Astrocyte of the spinal cord (primary cell): ENCODE data around the gene ACTN2.

Experiments used
- DNase-seq: peaks from one replicate; pipeline ENCODE4 v3.0.0; 2011; ENCODE audit warnings: low read depth, low spot score
- H3K4me3 ChIP-seq: 2 replicates; pipeline ENCODE4 v1.5.1; 2011; ENCODE audit warnings: low read depth, mild to moderate bottlenecking, low read length, moderate library complexity
- CTCF ChIP-seq: IDR thresholded peaks from 2 replicates; pipeline ENCODE4 v1.5.1; 2012; ENCODE audit warnings: low read depth, mild to moderate bottlenecking, low read length, inconsistent platforms
- in situ Hi-C: cut with HindIII; loops from 2 replicates; pipeline ENCODE4 v1.10.0; 2017; ENCODE audit warnings: low sequenced_read_pairs

ACTN2 gene

GRCh38 chr1:236800623-236801022 is 114.3 kb downstream of the ACTN2 start:
- no peak overlapping the region for H3K4me3 ChIP-seq
- no peak for DNase-seq
- TF ChIP-seq CTCF: no peak
- in situ Hi-C loops: no loop called here

GRCh38 chr1:236802264-236802663 is 116.0 kb downstream of the ACTN2 start:
- no peak for TF ChIP-seq CTCF
- no peak overlapping the region for H3K4me3 ChIP-seq
- no peak for DNase-seq
- in situ Hi-C loops: no loop called here

GRCh38 chr1:236806634-236807033 is 120.3 kb downstream of the ACTN2 start:
- no peak for DNase-seq
- no peak overlapping the region for H3K4me3 ChIP-seq
- in situ Hi-C loops: no loop called here
- no peak for TF ChIP-seq CTCF

GRCh38 chr1:236808005-236808404 is 121.7 kb downstream of the ACTN2 start:
- no peak for TF ChIP-seq CTCF
- no peak for DNase-seq
- in situ Hi-C loops: no loop called here
- H3K4me3 ChIP-seq: no peak overlapping the region

GRCh38 chr1:236808564-236809130 is 122.3 kb downstream of the ACTN2 start:
- in situ Hi-C loops: no loop called here
- no peak overlapping the region for H3K4me3 ChIP-seq
- no peak for TF ChIP-seq CTCF
- DNase-seq: no peak

GRCh38 chr1:236809148-236809547 is 122.8 kb downstream of the ACTN2 start:
- no peak for DNase-seq
- no peak overlapping the region for H3K4me3 ChIP-seq
- in situ Hi-C loops: no loop called here
- no peak for TF ChIP-seq CTCF

- in situ Hi-C loops: no loop called here
- H3K4me3 ChIP-seq: no peak overlapping the region
- no peak for TF ChIP-seq CTCF
- no peak for DNase-seq
Observed at GRCh38 chr1:236810018-236810417, 123.7 kb downstream of the ACTN2 start.
